Stimulated activated CD4-positive, alpha-beta T cell treated with anti-CD3 and anti-CD28 coated beads, Interleukin-1b, Interleukin-23, amount 100 ng/mL, for 4 hours (primary cell): Measurements from ENCODE around the gene CLNK.
"Not testable (repeated sequence)": the region's sequence is repeated elsewhere in the genome, so short reads cannot be mapped to it uniquely, and the experiment has no call there.

Experiments
- DNase-seq, 2 donors: peaks; one replicate each; pipeline ENCODE4 v3.0.0-alpha.2; 2020; ENCODE audit warnings: low read depth in 2 of 2

Gene CLNK

GRCh38 chr4:10577508-10578426 is 106.8 kb downstream of the CLNK start:
- DNase-seq, result no peak

DNA sequence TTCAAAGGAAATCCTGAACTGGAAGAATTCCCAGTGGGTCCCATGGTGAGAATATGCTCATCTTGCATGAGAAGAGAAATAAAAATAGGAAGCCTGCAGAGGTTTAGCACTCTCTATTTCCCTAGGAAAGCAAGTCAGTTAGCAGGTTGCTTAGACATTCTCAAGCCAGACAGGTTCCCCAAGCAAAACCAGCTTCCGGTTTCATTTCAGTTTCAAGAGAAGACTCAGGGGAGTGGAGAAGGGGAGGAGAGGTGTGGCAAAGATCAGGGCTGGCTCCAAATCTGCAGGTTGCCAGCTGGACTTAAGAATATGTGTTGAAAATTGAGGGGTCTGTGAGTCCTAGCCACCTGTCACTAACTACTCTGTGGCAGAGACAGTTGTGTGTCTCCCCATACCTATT is 107.5 kb downstream of the CLNK start:
- no peak for DNase-seq

DNA sequence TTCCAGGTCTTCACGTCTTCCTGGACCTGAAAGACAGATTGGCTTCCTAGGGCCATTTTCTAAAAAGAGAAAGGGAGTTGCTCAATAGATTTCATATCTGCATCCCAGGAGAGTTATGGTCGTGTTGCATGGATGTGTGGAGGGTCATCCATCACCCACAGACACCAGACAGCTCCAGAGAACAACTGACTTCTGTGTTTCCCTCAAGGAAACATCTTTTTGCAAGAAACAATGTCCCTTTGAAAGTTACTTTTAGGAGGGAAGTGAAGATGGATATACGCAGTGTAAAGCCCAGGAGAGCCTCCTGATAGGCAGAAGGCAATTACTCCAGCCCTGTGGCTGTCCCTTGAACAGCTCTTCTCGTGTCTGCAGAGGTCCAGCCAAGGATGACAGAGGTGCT is 108.3 kb downstream of the CLNK start:
- no peak for DNase-seq

DNA sequence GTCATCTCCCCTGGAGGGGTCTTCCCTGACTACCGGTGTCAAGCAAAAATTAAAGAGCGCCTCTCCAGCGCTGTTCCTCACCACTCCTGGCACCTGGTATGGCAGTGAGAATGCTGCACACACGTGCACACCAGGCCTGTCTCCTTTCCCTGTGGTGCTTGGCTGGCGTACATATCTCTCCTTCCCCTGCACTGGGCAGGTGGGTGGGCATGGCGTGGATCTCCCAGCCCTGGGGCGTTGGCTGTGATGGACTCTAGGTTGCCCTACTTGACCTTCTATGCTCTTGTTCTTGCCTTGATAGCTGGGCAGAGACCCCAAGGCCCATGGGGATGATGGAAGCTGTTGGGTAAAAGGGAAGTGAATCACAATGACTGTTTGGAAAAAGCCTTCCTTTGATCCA is 109.2 kb downstream of the CLNK start:
- no peak for DNase-seq

GRCh38 chr4:10574553-10574952 is 110.0 kb downstream of the CLNK start:
- not testable (repeated sequence) for DNase-seq

- DNase-seq, result no peak
Measured at GRCh38 chr4:10571909-10572308, 112.7 kb downstream of the CLNK start.

GRCh38 chr4:10569491-10569890 is 115.1 kb downstream of the CLNK start:
- DNase-seq, result no peak

DNA sequence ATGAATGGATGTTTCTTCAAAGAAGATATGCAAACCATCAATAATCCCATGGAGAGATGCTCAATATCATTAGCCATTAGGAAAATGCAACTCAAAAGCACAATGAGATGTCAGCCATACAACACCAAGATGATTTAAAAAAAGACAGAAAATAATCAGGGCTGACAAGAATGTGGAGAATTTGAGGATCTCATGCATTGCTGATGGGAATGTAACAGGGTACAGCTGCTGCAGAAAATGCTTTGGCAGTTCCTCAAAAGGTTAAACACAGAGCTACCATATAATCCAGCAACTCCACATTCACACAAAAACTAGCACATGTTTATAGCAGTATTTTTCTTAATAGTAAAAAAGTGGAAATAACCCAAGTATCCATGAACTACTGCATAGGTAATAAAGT is 116.8 kb downstream of the CLNK start:
- DNase-seq, result no peak

DNA sequence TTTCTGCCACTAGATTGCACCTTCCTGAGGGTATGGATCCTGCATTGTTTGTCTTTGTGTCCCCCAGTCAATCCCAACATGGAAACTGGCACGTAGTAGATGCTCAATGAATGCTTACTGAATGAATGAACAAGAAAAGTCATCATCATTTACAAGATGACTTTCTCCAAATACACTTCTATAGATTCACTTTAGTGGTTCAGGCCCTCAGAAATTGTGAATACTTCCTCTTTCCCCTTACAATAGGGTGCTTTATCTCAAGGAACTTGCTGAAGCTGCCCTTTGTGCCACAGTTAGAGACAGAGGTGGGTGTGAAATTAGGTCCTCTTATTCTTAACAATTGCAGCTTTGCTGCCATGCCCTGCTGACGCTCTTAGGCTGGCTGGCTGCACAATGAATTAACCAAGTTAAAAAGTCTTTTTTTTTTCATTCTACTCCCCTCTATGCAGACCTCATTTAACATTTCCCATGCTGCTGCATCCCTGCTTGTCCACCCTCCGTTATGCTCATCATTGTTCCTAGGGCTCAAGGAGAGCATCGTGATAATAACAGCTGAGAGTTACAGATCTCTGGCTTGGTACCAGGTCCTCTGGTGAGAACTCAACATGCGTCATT is 119.3 kb downstream of the CLNK start:
- DNase-seq, result no peak

- DNase-seq, result peak in 1 of 2 donors; percentile 40
Measured at GRCh38 chr4:10554694-10555093, 129.9 kb downstream of the CLNK start.

DNA sequence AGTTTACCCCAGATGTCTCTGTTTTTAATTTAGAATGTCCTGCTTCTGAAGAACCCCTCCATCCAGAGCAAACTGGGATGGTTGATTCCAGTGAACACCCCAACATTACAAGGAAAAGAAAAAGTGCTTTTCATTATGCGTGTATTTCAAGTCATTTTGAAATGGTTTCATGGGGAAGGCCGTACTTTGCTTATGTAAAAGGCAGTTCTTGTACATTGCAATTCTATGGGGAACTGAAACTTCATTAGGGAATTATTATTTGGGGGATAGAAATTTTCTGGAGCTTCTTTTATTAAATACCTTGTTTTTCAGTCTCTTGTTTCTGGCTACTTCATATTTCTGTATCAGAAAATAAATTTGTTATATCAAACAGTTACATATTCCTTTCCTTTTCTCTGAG is 130.4 kb downstream of the CLNK start:
- DNase-seq, result no peak

GRCh38 chr4:10552591-10553280 is 131.8 kb downstream of the CLNK start:
- DNase-seq, result no peak

GRCh38 chr4:10535912-10536311 is 148.7 kb downstream of the CLNK start:
- DNase-seq, result no peak

DNA sequence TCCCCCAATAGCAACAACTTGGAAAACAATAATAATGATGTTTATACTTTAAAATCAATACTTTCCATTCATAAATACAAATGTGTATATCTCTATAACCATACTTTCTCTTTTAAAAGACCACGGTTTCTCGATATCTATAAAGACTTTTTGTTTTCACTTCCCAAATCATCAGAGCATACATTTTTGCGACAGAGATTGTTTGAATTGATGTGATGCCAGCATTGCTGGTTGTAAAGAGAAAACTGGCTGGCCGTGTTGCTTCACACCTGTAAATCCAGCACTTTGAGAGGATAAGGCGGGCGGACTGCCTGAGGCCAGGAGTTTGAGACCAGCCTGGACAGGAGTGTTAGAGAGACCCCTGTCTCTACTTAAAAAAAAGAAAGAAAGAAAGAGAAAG is 149.7 kb downstream of the CLNK start:
- DNase-seq, result no peak

GRCh38 chr4:10532155-10532554 is 152.4 kb downstream of the CLNK start:
- DNase-seq, result no peak

DNA sequence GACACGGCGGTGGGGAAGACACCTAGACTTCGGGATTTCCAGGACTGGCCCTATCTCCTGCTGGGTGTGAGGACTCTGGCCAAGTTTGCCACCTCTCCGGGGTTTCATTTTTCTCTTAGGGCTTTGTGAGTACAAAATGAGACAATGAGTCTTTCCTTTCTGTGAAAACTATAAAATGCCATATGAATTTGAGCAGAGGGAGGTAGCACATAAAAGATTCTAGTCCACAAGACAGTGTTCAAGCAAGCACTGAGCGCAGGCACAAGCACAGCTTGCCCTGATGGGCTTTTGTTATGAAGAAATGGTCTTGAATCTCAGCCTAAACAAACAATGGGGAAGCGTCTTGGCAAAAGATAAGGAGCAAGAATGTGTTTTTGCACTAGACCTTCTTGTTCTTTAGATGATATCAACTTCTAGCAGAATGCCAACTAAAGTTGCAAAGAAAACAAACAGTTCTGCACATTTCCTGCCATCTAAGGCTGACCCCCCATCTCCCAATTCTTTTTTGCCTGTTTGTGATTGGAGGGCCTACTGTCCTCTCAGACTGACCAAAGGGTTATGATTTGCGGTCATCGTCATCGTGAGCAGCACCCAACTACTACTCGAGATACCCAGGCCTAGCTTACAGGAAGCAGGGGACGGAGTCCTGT is 154.3 kb downstream of the CLNK start:
- DNase-seq, result no peak

GRCh38 chr4:10529291-10530136 is 155.1 kb downstream of the CLNK start:
- DNase-seq, result no peak

- DNase-seq, result no peak
Measured at GRCh38 chr4:10527438-10527837, 157.1 kb downstream of the CLNK start.

DNA sequence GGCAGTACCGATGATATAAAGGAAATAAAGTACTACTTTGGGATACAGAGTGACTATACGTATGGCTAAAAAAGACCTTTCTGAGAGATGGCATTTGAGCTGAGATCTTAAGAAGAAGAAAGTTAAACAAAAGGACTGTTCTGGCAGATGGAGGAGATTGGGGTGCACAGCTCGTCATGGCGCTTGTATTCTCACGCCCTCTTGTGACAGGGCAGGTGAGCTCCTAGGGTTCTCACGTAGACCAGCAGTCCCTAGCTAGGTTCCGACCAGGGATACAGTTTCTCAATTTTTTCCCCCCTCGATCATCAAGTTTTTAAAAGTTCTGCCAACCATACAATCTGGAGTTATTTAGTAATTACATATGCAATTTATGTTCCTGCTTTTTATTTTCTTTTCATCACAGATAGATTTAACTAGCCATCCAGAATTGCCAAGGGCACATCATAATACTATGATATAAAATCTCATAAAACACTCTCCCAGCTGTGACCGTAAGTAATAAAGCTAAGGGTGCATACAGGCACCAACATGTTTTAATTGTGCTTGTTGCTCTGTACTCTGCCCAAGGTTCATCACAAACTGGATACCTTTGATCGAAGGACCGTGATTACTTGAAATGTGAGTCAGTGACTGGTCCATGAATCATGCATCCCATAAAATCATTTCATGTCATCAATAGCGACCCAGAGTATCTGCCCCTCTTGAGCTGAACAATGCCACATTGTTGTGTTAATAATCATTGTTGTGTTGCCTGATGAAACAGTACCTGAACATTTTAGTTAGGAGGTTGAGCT is 157.9 kb downstream of the CLNK start:
- no peak for DNase-seq

DNA sequence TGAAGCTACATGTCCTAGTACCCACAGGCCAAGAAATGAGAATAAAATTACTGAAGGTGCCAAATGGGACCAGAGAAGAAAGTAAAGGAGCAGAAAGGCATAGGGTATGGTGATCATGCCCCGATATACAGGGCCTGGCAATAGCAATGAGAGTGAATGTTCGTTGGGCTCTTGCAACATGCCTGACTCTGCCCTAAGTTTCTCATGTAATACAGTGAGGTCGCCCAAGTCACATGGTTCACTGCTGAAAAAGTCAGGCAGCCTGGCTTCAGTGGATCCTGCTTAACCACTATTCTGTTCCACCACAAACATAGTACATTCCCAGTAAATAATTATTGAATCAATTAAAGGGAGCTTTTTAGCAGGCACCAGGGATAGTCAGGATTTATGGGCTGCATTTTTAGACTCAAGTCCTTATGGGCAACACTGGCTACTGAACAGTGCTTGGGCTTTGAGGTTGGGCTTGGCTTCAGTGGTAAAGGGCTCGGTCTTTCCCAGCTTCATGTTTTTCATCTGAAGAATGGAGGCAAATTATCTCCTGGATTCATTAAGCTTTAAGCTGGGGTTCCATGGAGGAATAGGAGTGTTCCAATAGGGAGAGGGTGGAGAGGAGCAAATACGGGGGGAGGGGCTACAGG is 160.3 kb downstream of the CLNK start:
- no peak for DNase-seq
